Activated T-helper 1 cell treated with Interleukin-2 at 50 U/mL for 16 hours (primary cell): ENCODE measurements around the gene NIPSNAP3A.

Experiments
- DNase-seq: peaks from one replicate; pipeline ENCODE4 v3.0.0-alpha.2; 2020; ENCODE audit warnings: low read depth

The NIPSNAP3A gene

DNA sequence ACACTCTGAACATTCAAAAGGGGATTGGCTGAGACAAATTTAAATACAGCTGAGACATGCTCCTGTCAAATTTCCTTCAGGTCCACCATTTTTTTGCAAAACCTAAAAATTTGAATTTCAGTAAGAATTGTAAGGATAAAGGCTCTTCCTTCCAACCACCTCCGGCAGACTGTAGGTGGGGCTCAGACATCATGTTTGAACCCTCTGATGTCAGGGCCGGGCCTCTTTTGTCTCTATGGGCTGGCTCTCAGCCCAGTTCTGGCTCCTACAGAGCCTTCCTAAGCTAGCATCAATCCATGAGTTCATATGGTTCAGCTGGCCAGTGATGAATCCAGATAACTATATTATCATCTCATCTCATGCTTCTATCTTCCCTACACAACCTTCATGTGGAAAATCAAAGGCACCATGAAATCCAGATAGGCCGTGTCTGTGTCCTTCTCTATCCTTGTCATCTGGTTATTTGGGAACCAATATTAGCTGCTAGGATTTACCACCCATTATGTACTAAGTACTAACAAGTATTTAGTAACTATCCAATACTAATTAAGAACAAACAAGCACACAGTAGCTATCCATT lies 60.6 kb downstream of the NIPSNAP3A start:
- DNase-seq: no peak
